ENCODE measurements around the gene DAB2IP.

GRCh38 chr9:121830441-121831140, 179.2 kb downstream of the DAB2IP start:
- TF ChIP-seq CTCF (optimal IDR thresholded peaks at IDR 0.05 in 1 of 3, IDR thresholded peaks at IDR 0.05 in 1 of 3, conservative IDR thresholded peaks at IDR 0.05 in 1 of 3; ENCODE audit: extremely low read depth in 1 of 3, insufficient read depth in 2 of 3, low read length in 3 of 3) (no peak), EZH2 (IDR thresholded peaks at IDR 0.05; ENCODE audit: low read length) (no peak)
